SJSA1 (cell line): ENCODE measurements around the gene STX18. TPM values are rescaled to one million over a fixed set of nuclear protein-coding genes. Genes with fewer than 3 reads are reported as not detected.
A peak's percentile ranks its signal among the peaks of the same experiment; 100 is the strongest.

Source experiments
- DNase-seq, 2 experiments: peaks; one replicate each; pipeline ENCODE4 v3.0.0-alpha.2; 2015 to 2020; ENCODE audit warnings: low spot score in 2 of 2, low read depth in 1 of 2
- H3K27ac ChIP-seq: fragments of 250-450 bp; sonication (Bioruptor Pico); 2 replicates; pipeline ENCODE4 v1.5.1; 2020; ENCODE audit warnings: mild to moderate bottlenecking, moderate library complexity
- H3K27me3 ChIP-seq: fragments of 250-450 bp; sonication (Bioruptor Pico); replicated peaks from 2 replicates; pipeline ENCODE4 v1.5.1; 2020; ENCODE audit warnings: mild to moderate bottlenecking, moderate library complexity
- H3K36me3 ChIP-seq: fragments of 250-450 bp; sonication (Bioruptor Pico); 2 replicates; pipeline ENCODE4 v1.5.1; 2020; ENCODE audit warnings: mild to moderate bottlenecking
- H3K4me1 ChIP-seq: fragments of 250-450 bp; sonication (Bioruptor Pico); replicated peaks from 2 replicates; pipeline ENCODE4 v1.6.1; 2021; ENCODE audit warnings: mild to moderate bottlenecking
- H3K4me3 ChIP-seq: fragments of 250-450 bp; sonication (Bioruptor Pico); 2 replicates; pipeline ENCODE4 v1.5.1; 2020; ENCODE audit warnings: mild to moderate bottlenecking
- H3K9me3 ChIP-seq: fragments of 250-450 bp; sonication (Bioruptor Pico); replicated peaks from 2 replicates; pipeline ENCODE4 v1.5.1; 2020; ENCODE audit warnings: mild to moderate bottlenecking
- total RNA-seq: library from RNA; depleted of rRNA; stranded (reverse); fragments of >200 nt; shearing (Covaris generic); gene quantifications from 2 replicates; pipeline ENCODE4 v1.2.3, GENCODE V29; 2014

STX18 gene
- total RNA-seq, 1 experiment from 2014 or later: 42.5 TPM

DNA sequence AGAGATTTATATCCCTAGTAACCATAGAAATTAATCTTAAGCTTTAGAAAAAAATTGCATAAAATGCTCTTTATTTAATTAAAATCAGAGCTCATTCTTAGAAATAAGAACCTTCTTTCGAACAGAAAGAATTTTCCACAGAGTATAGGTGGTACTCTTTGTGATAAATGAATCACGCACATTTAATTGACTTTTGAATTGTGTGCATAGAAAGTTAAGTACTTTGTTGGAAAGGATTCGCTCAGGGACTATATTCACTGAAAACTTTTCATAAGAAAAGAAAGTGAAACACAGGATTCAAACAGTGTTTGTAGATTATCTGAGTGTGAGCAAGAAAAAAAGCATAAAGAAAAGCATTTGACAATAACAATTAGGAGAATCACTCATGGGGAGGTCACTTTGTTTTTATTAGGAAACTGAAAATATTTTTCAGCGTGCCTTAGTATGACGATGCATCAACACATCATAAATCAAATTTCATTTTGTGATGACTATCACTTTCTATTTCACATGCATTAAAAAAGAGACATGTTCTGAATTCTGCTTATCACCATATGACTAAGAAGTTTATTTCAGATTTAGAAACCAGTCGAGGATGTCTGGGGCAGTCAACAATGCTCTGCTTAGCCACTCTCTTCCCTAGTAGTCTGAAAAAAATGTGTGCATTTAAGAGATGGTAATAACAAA, 49.5 kb downstream of the STX18 start:
- Histone ChIP-seq H3K4me3 (peak overlapping the region; percentile 20), H3K27ac (no peak overlapping the region; the same call in 1 of the 2 replicates), H3K27me3 (no peaks in the 10 kb centered on the region), H3K4me1 (peaks cover 3% of the 10 kb centered on the region; the same call in 1 of the 2 replicates), H3K9me3 (no peaks in the 10 kb centered on the region), H3K36me3 (no peaks in the 10 kb centered on the region)
- peak in 1 of 2 experiments; percentile 42 for DNase-seq

DNA sequence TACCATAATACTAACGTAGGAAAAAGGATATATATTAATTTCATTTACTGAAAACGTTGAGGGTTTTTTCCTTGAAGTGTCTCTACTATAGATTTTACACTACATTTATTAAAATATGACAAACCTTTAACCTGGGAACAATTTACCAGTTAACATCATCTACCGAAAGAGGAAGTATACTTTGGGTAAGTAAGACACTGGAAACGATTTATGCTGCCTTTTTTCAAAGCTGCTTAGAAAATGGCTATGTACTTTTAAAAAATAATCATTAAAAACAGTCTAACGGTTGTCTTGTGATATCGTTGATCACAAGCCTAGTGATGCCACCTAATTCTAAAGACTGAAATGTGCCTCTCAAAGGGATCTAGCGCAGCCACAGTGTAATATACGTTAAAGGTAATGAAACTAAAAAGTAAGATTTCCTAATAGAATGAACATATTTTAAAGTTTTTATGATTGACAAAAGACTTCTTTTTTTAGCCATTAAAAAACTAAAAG, 50.4 kb downstream of the STX18 start:
- H3K27ac ChIP-seq: no peak overlapping the region
- no peak overlapping the region for H3K4me3 ChIP-seq

DNA sequence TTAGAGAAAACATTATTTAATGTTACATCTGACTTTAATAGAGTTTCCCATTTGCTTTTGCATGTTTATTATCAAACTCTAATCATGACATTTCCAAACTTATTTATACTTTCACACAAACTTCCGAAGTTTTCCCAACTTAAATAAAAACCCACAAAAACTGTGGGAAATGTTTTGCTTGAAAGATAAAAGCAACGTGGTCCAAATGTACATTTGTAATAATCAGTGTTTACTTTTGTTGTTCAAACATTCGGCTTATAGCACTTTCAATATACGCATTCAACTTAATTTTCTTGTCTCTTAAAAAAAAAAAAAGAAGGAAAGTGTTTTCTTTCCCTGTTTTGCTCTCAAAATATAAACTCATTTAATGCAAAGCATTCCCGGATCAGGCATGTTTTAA, 51.0 kb downstream of the STX18 start:
- H3K36me3 ChIP-seq: no peaks in the 10 kb centered on the region
- DNase-seq: no peak
- no peak overlapping the region for H3K4me3 ChIP-seq
- H3K27ac ChIP-seq: no peak overlapping the region
- H3K4me1 ChIP-seq: peaks cover 3% of the 10 kb centered on the region; the same call in 1 of the 2 replicates
- no peaks in the 10 kb centered on the region for H3K27me3 ChIP-seq
- H3K9me3 ChIP-seq: no peaks in the 10 kb centered on the region

More for the DNA sequence above, 50.4 kb downstream of the STX18 start:
- H3K9me3 ChIP-seq: no peaks in the 10 kb centered on the region
- no peaks in the 10 kb centered on the region for H3K36me3 ChIP-seq
- H3K4me1 ChIP-seq: peaks cover 3% of the 10 kb centered on the region; the same call in 1 of the 2 replicates
- no peak for DNase-seq
- no peaks in the 10 kb centered on the region for H3K27me3 ChIP-seq

DNA sequence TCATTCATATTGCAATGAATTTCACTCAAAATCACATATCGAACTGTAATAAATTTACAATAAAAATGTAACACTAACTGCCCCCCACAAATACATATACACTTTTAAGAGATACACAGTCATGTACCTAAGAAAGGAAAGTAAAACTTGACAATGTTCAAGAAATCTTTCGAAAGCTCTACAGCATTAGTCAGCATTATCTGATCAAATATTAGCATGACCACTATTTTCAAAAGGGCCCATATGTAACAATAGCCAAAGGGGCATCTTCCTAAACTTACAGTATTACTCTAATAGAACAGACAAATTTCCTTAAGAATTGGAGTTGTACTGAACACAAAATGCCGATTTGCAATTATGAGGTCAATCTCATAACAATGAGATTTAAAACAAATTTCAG, 51.8 kb downstream of the STX18 start:
- Histone ChIP-seq H3K27ac (no peak overlapping the region), H3K27me3 (no peaks in the 10 kb centered on the region), H3K36me3 (no peaks in the 10 kb centered on the region), H3K9me3 (no peaks in the 10 kb centered on the region), H3K4me3 (no peak overlapping the region), H3K4me1 (peaks cover 3% of the 10 kb centered on the region; the same call in 1 of the 2 replicates)
- DNase-seq: no peak

DNA sequence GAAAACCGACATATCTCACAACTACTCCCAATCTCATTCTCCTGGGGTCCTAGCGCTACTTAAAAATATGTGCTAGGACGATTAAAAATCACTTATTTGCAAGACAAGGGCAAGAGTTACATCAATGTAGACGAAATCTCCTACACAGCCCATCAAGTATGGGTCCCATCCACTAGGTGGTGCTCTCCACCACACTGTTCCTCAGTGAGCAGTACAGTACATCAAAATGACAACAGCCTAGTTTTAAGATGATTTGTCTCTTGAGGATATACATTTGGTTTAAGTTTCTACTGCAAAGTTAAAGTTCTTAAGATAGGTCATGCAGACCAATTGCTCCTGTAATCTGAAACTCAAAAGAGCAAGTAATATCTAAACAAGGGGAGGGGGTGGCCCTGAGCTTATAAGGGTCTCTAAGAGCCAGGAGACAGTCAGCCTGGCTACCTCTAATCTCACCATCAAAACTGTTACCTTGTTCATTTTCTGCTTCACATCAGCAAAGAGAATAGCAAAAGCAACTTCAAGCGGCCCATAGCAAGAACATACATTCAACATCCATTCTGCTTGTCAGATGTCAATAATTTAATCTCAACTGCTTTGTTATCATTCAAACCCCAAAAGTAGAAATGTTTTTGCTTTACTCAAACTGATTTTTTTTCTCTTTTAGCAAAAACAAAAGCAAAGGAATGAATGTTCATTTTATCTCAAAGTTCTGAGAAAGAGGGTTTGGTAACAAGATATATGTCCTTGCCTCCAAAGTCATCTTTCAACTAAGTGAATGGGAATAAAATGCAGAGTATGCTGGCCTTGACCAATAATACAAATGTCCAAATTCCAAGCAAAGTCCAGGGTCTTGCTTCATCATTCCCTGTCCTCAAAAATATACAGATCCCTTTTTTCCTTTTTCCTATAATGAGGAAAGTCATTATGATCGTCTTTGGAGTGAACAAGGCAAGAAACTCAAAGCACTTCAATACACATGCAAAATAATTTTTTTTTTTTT, 53.1 kb downstream of the STX18 start:
- H3K36me3 ChIP-seq: no peaks in the 10 kb centered on the region
- H3K27ac ChIP-seq: no peak overlapping the region
- DNase-seq: peak; percentile 53 to 73
- no peak overlapping the region for H3K4me3 ChIP-seq
- H3K9me3 ChIP-seq: no peaks in the 10 kb centered on the region
- H3K4me1 ChIP-seq: peaks cover 3% of the 10 kb centered on the region; the same call in 1 of the 2 replicates
- no peaks in the 10 kb centered on the region for H3K27me3 ChIP-seq

DNA sequence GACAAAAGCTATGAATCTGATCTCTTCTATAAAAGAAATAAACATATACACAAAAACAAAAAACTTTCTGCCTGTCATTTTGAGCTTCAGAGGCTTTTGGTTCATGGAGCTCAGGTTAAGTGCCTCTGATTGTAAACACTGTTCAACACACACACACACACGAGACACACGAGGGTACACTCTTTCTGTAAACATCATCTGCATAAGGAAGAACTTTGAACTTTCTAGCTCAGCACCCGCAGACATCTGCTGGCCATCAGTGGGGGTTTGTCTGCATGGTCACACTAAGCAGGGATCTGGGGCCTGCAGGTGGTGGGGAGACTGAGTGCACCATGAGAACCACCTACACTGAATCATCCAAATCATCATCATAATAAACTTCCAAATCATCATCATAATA, 54.9 kb downstream of the STX18 start:
- no peak for DNase-seq
- Histone ChIP-seq H3K27ac (no peak overlapping the region), H3K36me3 (no peaks in the 10 kb centered on the region), H3K9me3 (no peaks in the 10 kb centered on the region), H3K4me3 (no peak overlapping the region), H3K4me1 (no peaks in the 10 kb centered on the region; the same call in 1 of the 2 replicates), H3K27me3 (no peaks in the 10 kb centered on the region)

DNA sequence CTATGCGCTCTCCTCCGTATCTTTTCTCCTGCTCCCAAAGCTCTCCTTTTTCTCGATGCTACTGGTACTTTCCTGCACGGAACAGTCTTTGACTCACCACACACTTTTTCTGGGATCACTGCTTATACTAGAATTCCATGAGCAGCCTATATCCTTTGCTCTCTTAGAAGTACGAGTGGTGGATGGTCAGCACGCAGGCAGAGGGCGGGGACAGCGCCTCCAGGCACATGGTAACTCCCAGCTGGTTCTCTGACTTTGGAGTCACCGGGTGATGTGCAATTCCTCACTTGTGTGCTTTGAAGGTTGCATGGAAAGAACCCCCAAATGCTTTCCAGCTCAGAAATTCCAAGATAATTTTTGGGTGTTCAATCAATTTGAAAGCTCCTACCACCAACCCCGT, 56.0 kb downstream of the STX18 start:
- no peaks in the 10 kb centered on the region for H3K9me3 ChIP-seq
- H3K4me1 ChIP-seq: no peaks in the 10 kb centered on the region
- no peaks in the 10 kb centered on the region for H3K36me3 ChIP-seq
- no peak for DNase-seq
- H3K27ac ChIP-seq: no peak overlapping the region
- H3K4me3 ChIP-seq: no peak overlapping the region
- no peaks in the 10 kb centered on the region for H3K27me3 ChIP-seq

DNA sequence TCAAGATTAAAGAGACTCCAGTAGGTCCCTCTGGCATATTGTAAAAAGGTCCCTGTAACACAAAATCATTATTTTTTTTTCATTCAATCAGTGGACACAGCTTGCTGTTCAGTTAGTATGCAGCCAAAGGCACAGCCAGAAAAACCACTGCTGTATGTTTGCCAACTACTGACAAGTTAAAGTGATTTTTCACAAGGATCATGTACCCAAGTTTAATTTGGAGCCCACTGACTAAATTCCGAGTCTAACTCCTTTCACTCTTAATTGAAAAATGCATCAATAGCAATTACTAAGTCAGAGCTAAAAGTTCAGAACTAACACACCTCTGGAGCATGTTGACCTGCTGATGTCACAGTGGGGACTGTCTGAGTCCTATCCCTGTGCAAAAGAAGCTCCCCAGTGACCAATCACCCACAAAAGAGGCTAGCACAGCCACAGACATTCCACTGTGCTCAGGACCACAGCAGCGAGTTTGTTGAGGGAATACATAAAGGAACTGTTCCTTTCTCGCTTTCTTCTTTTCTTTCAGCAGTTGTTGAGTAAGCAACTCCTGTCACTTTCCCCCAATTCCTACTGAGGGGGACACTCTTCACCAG, 60.4 kb downstream of the STX18 start:
- no peak overlapping the region for H3K4me3 ChIP-seq
- no peaks in the 10 kb centered on the region for H3K4me1 ChIP-seq
- H3K27me3 ChIP-seq: no peaks in the 10 kb centered on the region
- no peaks in the 10 kb centered on the region for H3K9me3 ChIP-seq
- no peaks in the 10 kb centered on the region for H3K36me3 ChIP-seq
- no peak overlapping the region for H3K27ac ChIP-seq
- DNase-seq: no peak

DNA sequence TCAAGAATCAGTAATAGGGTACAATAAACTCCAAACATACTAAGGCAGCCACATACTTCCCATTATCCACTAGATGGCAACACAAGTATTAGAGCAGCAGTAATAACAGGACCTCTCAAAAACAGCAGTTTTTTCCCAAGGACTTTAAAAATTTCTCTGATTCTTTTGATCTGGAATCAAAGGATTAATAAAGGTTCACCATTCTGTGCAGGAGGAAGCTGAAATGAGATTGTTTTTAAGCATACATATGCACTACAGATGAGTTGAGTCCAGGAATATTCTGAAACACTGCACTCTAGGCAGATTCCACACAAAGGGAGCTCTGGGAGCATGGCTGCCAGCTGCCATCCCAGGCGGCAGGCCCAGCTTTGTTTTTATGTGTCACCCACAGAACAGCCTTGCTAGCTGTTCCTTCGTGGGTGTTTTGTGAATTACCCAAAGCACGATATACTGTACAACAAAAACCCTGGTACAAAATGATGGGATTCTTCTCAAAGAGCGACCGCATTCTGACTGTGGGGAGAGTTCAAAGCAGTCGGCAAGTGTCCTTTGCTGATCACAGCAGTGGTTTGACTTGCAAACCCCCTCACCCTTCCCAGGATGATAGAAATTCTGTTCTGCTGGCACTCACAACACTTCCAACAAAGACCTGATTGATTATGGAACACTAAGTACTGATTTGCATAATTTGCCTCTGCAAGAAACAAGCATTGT, 61.0 kb downstream of the STX18 start:
- no peaks in the 10 kb centered on the region for H3K27me3 ChIP-seq
- H3K4me3 ChIP-seq: no peak overlapping the region
- H3K27ac ChIP-seq: no peak overlapping the region
- no peaks in the 10 kb centered on the region for H3K4me1 ChIP-seq
- H3K9me3 ChIP-seq: no peaks in the 10 kb centered on the region
- no peak for DNase-seq
- H3K36me3 ChIP-seq: no peaks in the 10 kb centered on the region

DNA sequence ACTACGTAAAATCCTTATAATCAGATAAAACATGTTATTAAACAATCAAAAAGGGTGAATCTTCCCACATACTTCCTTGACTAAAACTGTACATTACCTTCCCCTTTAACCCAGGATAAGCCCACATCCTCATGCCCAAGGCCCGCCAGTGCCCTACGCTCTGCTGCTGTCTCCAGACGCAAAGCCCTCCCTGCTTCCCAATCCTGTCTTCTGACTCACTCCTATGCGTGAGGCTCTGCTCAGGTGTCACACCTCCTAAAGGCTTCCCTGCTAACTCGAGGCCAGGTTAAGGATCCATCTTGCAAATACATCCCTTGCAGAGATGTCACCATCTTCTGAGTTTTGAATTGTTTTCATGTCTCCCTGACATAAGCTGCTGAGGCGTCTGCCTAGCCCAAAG, 61.6 kb downstream of the STX18 start:
- DNase-seq: no peak
- Histone ChIP-seq H3K27ac (no peak overlapping the region), H3K4me3 (no peak overlapping the region), H3K9me3 (no peaks in the 10 kb centered on the region), H3K36me3 (no peaks in the 10 kb centered on the region), H3K4me1 (no peaks in the 10 kb centered on the region), H3K27me3 (no peaks in the 10 kb centered on the region)

DNA sequence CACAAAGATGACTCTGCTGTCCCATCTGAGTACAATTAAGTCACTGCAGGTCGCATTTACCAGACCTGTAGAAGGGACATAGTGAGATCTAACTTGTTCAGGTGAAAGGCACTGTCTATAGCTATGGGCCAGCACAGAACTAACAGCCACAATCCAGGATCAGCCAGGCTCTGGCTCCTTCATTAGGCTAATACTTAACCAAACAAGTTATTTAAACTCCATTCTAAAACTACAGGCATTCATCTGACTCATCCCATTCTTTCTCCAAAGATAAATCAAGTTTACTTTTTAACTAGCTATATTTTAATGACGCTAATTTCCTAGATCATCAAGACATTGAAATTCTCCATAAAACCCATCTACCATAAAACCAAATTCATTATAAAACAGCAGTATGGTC, 62.5 kb downstream of the STX18 start:
- Histone ChIP-seq H3K4me1 (no peaks in the 10 kb centered on the region), H3K27ac (no peak overlapping the region), H3K27me3 (no peaks in the 10 kb centered on the region), H3K9me3 (no peaks in the 10 kb centered on the region), H3K4me3 (no peak overlapping the region), H3K36me3 (no peaks in the 10 kb centered on the region)
- no peak for DNase-seq

DNA sequence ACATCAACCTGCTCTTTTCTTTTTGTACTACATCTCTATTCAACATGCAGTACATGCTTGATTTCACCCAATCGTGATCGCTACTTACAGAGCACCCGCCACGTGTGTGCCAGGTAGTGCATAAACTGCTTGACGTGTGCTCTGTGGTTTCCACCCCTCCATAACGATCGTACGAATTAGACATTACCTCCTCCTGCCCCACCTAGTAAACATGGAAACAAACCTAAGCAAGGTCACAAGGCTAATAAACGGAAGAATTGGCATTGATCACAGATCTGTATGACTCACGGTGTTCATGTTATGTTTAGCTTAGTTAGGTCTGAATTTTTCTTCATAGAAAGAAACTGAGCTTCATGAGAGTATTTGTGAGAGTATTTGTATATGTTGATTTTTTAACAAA, 64.1 kb downstream of the STX18 start:
- no peaks in the 10 kb centered on the region for H3K36me3 ChIP-seq
- DNase-seq: no peak
- H3K9me3 ChIP-seq: no peaks in the 10 kb centered on the region
- H3K27ac ChIP-seq: no peak overlapping the region
- H3K27me3 ChIP-seq: no peaks in the 10 kb centered on the region
- H3K4me3 ChIP-seq: no peak overlapping the region
- H3K4me1 ChIP-seq: peaks cover 8% of the 10 kb centered on the region

DNA sequence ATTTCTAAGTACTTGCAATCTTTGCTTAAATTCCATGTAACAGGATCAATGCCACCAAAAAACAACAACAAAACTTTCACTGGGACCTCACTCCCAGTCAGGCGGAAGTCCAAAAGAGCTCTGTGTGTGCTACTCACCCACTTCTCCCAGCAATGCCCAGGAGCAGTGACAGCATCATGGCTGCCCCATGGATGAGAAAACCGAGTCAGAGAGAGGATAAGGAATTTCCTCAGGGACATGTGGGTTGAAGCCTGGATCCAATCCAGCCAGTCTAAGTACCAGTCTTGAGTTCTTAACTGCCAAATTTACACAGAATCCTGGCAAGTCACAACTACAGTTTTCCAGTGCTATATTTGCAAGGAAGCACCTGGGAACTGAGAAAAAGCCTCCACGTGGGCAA, 64.5 kb downstream of the STX18 start:
- H3K27ac ChIP-seq: no peak overlapping the region
- H3K9me3 ChIP-seq: no peaks in the 10 kb centered on the region
- H3K4me3 ChIP-seq: no peak overlapping the region
- H3K36me3 ChIP-seq: no peaks in the 10 kb centered on the region
- H3K4me1 ChIP-seq: peaks cover 8% of the 10 kb centered on the region
- no peak for DNase-seq
- H3K27me3 ChIP-seq: no peaks in the 10 kb centered on the region
